Astrocyte of the spinal cord (primary cell): ENCODE measurements around the gene TSC22D3.

ENCODE experiments used
- DNase-seq: peaks from one replicate; pipeline ENCODE4 v3.0.0; 2011; ENCODE audit warnings: low read depth, low spot score
- H3K4me3 ChIP-seq: 2 replicates; pipeline ENCODE4 v1.5.1; 2011; ENCODE audit warnings: low read depth, mild to moderate bottlenecking, low read length, moderate library complexity
- CTCF ChIP-seq: IDR thresholded peaks from 2 replicates; pipeline ENCODE4 v1.5.1; 2012; ENCODE audit warnings: low read depth, mild to moderate bottlenecking, low read length, inconsistent platforms
- in situ Hi-C: cut with HindIII; loops from 2 replicates; pipeline ENCODE4 v1.10.0; 2017; ENCODE audit warnings: low sequenced_read_pairs

Gene TSC22D3

GRCh38 chrX:107708762-107709161 is 66.8 kb downstream of the TSC22D3 start:
- H3K4me3 ChIP-seq = no peak overlapping the region
- in situ Hi-C loops = no loop called here
- DNase-seq = no peak
- TF ChIP-seq CTCF = no peak

- DNase-seq = no peak
- H3K4me3 ChIP-seq = no peak overlapping the region
- in situ Hi-C loops = no loop called here
- TF ChIP-seq CTCF = no peak
Measured at GRCh38 chrX:107707866-107708265, 67.7 kb downstream of the TSC22D3 start.

- in situ Hi-C loops = no loop called here
- no peak for DNase-seq
- TF ChIP-seq CTCF = no peak
- H3K4me3 ChIP-seq = no peak overlapping the region
Measured at GRCh38 chrX:107706309-107706708, 69.3 kb downstream of the TSC22D3 start.

GRCh38 chrX:107704587-107704986 is 71.0 kb downstream of the TSC22D3 start:
- TF ChIP-seq CTCF = no peak
- no peak overlapping the region for H3K4me3 ChIP-seq
- DNase-seq = no peak
- in situ Hi-C loops = no loop called here

- H3K4me3 ChIP-seq = no peak overlapping the region
- no peak for DNase-seq
- no peak for TF ChIP-seq CTCF
- in situ Hi-C loops = no loop called here
Measured at GRCh38 chrX:107704181-107704580, 71.4 kb downstream of the TSC22D3 start.

GRCh38 chrX:107701493-107702121 is 74.0 kb downstream of the TSC22D3 start:
- in situ Hi-C loops = no loop called here
- H3K4me3 ChIP-seq = no peak overlapping the region
- DNase-seq = no peak
- no peak for TF ChIP-seq CTCF

GRCh38 chrX:107700790-107701189 is 74.8 kb downstream of the TSC22D3 start:
- H3K4me3 ChIP-seq = no peak overlapping the region
- in situ Hi-C loops = no loop called here
- TF ChIP-seq CTCF = no peak
- no peak for DNase-seq
